Neural cell (in vitro differentiated cells): Measurements from ENCODE around the gene RYR1. TPM values are rescaled to one million over a fixed set of nuclear protein-coding genes. Genes with fewer than 3 reads are reported as not detected.

Experiments used
- H2AFZ ChIP-seq: fragments of 200-600, 300-800 bp; sonication (generic), shearing (Covaris generic); 2 replicates; pipeline ENCODE4 v1.6.0; 2014; ENCODE audit warnings: low read depth, mild to moderate bottlenecking, antibody characterized with exemption, low read length, moderate library complexity
- H3F3A ChIP-seq: fragments of 200-600 bp; shearing (Covaris generic); 2 replicates; pipeline ENCODE4 v1.6.1; 2016; ENCODE audit warnings: mild to moderate bottlenecking, moderate library complexity, mixed read lengths, antibody characterized with exemption, low read length; ENCODE audit not compliant: insufficient read depth, poor library complexity, severe bottlenecking
- H3K27ac ChIP-seq: fragments of 200-600, 300-800 bp; sonication (generic), shearing (Covaris generic); 2 replicates; pipeline ENCODE4 v1.5.1; 2014; ENCODE audit warnings: mild to moderate bottlenecking, low read length, moderate library complexity
- H3K27me3 ChIP-seq: fragments of 300-800, 200-600 bp; sonication (generic), shearing (Covaris generic); 2 replicates; pipeline ENCODE4 v1.6.0; 2014; ENCODE audit warnings: mild to moderate bottlenecking, low read depth, low read length, moderate library complexity; ENCODE audit not compliant: insufficient read depth
- H3K36me3 ChIP-seq: fragments of 300-800, 200-600 bp; sonication (generic), shearing (Covaris generic); 2 replicates; pipeline ENCODE4 v1.5.1; 2014; ENCODE audit warnings: mild to moderate bottlenecking, antibody characterized with exemption, low read length, moderate library complexity; ENCODE audit not compliant: insufficient read depth
- H3K4me2 ChIP-seq: fragments of 300-800, 200-600 bp; sonication (generic), shearing (Covaris generic); 2 replicates; pipeline ENCODE4 v1.6.0; 2014; ENCODE audit warnings: mild to moderate bottlenecking, low read length
- H3K4me3 ChIP-seq: fragments of 300-800, 200-600 bp; sonication (generic), shearing (Covaris generic); 2 replicates; pipeline ENCODE4 v1.5.1; 2014; ENCODE audit warnings: mild to moderate bottlenecking, low read length, moderate library complexity
- H3K79me2 ChIP-seq: fragments of 200-600 bp; shearing (Covaris generic); replicated peaks from 2 replicates; pipeline ENCODE4 v1.6.0; 2014; ENCODE audit warnings: mild to moderate bottlenecking, low read length, moderate library complexity; ENCODE audit not compliant: insufficient read depth
- H3K9ac ChIP-seq: fragments of 300-800, 200-600 bp; sonication (generic), shearing (Covaris generic); 2 replicates; pipeline ENCODE4 v1.6.1; 2016; ENCODE audit warnings: mild to moderate bottlenecking, low read length, mixed read lengths
- H3K9me2 ChIP-seq: fragments of 200-600 bp; shearing (Covaris generic); 2 replicates; pipeline ENCODE4 v1.6.1; 2016; ENCODE audit warnings: mild to moderate bottlenecking, low read length, mixed read lengths; ENCODE audit not compliant: insufficient read depth
- H3K9me3 ChIP-seq: fragments of 200-600, 300-800 bp; sonication (generic), shearing (Covaris generic); 2 replicates; pipeline ENCODE4 v1.6.1; 2016; ENCODE audit warnings: mild to moderate bottlenecking, mixed run types, low read length, moderate library complexity, mixed read lengths
- H4K20me1 ChIP-seq: fragments of 200-600 bp; shearing (Covaris generic); 2 replicates; pipeline ENCODE4 v1.6.1; 2016; ENCODE audit warnings: mild to moderate bottlenecking, mixed run types; ENCODE audit not compliant: insufficient read depth
- CTCF ChIP-seq: fragments of 450-650 bp; IDR thresholded peaks from 2 replicates; pipeline ENCODE4 v1.5.1; 2014; ENCODE audit warnings: antibody characterized with exemption, mild to moderate bottlenecking, moderate library complexity; ENCODE audit not compliant: poor library complexity, severe bottlenecking
- EP300 ChIP-seq: fragments of 450-650 bp; conservative IDR thresholded peaks from 2 replicates; pipeline ENCODE4 v1.6.1; 2014; ENCODE audit warnings: antibody characterized with exemption, mild to moderate bottlenecking, moderate library complexity; ENCODE audit not compliant: poor library complexity, severe bottlenecking
- EZH2 ChIP-seq: fragments of 200-600, 300-800 bp; shearing (Covaris generic), sonication (generic); IDR thresholded peaks from 2 replicates; pipeline ENCODE4 v1.6.1; 2014; ENCODE audit warnings: antibody characterized with exemption, low read length, borderline replicate concordance, mild to moderate bottlenecking; ENCODE audit not compliant: insufficient read depth, poor library complexity, severe bottlenecking
- MXI1 ChIP-seq: fragments of 450-650 bp; conservative IDR thresholded peaks from 2 replicates; pipeline ENCODE4 v1.6.1; 2014; ENCODE audit warnings: antibody characterized with exemption, mild to moderate bottlenecking; ENCODE audit not compliant: poor library complexity, severe bottlenecking
- POLR2AphosphoS5 ChIP-seq: IDR thresholded peaks from 2 replicates; pipeline ENCODE4 v1.6.1; 2012
- RAD21 ChIP-seq: fragments of 450-650 bp; conservative IDR thresholded peaks from 2 replicates; pipeline ENCODE4 v1.6.1; 2014; ENCODE audit warnings: antibody characterized with exemption, mild to moderate bottlenecking, moderate library complexity
- REST ChIP-seq: IDR thresholded peaks from 2 replicates; pipeline ENCODE4 v1.6.1; 2012; ENCODE audit warnings: borderline replicate concordance
- SMC3 ChIP-seq: fragments of 450-650 bp; conservative IDR thresholded peaks from 2 replicates; pipeline ENCODE4 v1.6.1; 2014; ENCODE audit warnings: antibody characterized with exemption, mild to moderate bottlenecking, moderate library complexity; ENCODE audit not compliant: poor library complexity
- TAF1 ChIP-seq: IDR thresholded peaks from 2 replicates; pipeline ENCODE4 v1.6.1; 2012; ENCODE audit warnings: low read depth
- polyA plus RNA-seq: library from polyadenylated mRNA; depleted of rRNA; stranded (reverse); fragments of >200 nt; gene quantifications from 2 replicates; pipeline ENCODE4 v1.2.3, GENCODE V29; 2014

RYR1 gene
- polyA plus RNA-seq, 1 donor from 2014 or later: 0.69 TPM

DNA sequence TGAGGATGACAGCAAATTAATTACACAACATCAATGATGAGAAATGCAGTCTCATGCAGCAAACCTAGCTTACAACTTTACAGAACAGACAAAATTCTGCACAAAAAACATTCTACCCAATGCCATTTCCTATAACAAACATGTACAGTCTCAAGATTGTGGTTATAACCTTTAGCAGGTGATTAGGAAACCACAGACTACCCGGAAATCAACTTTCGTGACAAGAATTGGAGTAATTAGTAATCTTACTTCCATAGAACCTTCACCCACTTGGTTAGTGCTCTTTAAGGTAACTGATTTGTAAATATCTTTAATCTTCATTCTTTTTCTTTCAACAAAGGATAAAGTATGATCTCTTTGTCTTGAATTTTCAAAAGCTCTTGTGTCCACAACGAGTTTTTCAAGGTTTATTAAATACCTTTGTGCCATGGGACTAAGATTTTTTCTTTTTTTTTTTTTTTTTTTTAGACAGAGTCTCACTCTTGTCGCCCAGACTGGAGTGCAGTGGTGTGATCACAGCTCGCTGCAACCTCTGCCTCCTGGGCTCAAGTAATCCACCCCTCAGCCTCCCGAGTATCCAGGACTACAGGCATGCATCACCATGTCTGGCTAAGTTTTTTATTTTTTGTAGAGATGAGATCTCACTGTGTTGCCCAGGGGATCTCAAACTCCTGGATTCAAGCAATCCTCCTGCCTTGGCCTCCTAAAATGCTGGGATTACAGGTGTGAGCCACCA lies 105.5 kb downstream of the RYR1 start:
- TF ChIP-seq REST (no peak), MXI1 (no peak), EZH2 (no peak), RAD21 (no peak), SMC3 (no peak), POLR2AphosphoS5 (no peak), TAF1 (no peak), EP300 (no peak), CTCF (no peak)
- Histone ChIP-seq H2AFZ (no peak overlapping the region), H3K79me2 (no peaks in the 10 kb centered on the region), H3K27ac (no peak overlapping the region), H3K36me3 (no peaks in the 10 kb centered on the region), H3K9ac (no peak overlapping the region), H3K9me2 (no peaks in the 10 kb centered on the region), H3K4me2 (no peak overlapping the region), H4K20me1 (no peaks in the 10 kb centered on the region), H3F3A (no peaks in the 10 kb centered on the region), H3K4me3 (no peak overlapping the region), H3K27me3 (no peaks in the 10 kb centered on the region), H3K9me3 (peaks cover 12% of the 10 kb centered on the region)

- H3K27me3 ChIP-seq: no peaks in the 10 kb centered on the region
- H3K9me3 ChIP-seq: peaks cover 10% of the 10 kb centered on the region
- H3K36me3 ChIP-seq: no peaks in the 10 kb centered on the region
- no peak overlapping the region for H3K27ac ChIP-seq
- no peaks in the 10 kb centered on the region for H3K79me2 ChIP-seq
- no peaks in the 10 kb centered on the region for H3F3A ChIP-seq
- H3K9ac ChIP-seq: no peak overlapping the region
- H4K20me1 ChIP-seq: no peaks in the 10 kb centered on the region
- H3K4me2 ChIP-seq: no peak overlapping the region
- H2AFZ ChIP-seq: no peak overlapping the region
- H3K9me2 ChIP-seq: no peaks in the 10 kb centered on the region
- H3K4me3 ChIP-seq: no peak overlapping the region
- no peak for TF ChIP-seq REST
Observed at GRCh38 chr19:38539751-38540150, 106.3 kb downstream of the RYR1 start.
